ENCODE measurements around the gene TNN.

GRCh38 chr1:175099916-175100315, 32.3 kb downstream of the TNN start:
- TF ChIP-seq POLR2A (IDR thresholded peaks at IDR 0.05): no peak
- TF ChIP-seq CTCF (IDR thresholded peaks at IDR 0.05): no peak
- no peak for TF ChIP-seq POLR2AphosphoS5 (IDR thresholded peaks at IDR 0.05)
